SK-N-MC (cell line): ENCODE results near the gene FBXO41.

Experiments
- EZH2 ChIP-seq: fragments of 200-600 bp; sonication (generic); IDR thresholded peaks from one replicate; pipeline ENCODE4 v1.6.1; 2017; ENCODE audit warnings: antibody characterized with exemption
- FOXP2 ChIP-seq: optimal IDR thresholded peaks from 2 replicates; pipeline ENCODE3; 2011; ENCODE audit warnings: mild to moderate bottlenecking, moderate library complexity; ENCODE audit not compliant: insufficient read depth; ENCODE audit errors: extremely low read length, control extremely low read depth
- POLR2AphosphoS5 ChIP-seq: IDR thresholded peaks from 2 replicates; pipeline ENCODE4 v1.6.1; 2012; ENCODE audit warnings: mild to moderate bottlenecking, low read depth, low read length, borderline replicate concordance

GRCh38 chr2:73283545-73284295 is 558 bp downstream of the FBXO41 start:
- TF ChIP-seq EZH2: no peak
- no peak for TF ChIP-seq POLR2AphosphoS5
- TF ChIP-seq FOXP2: no peak
